Spinal cord (tissue), 10 donors: Measurements from ENCODE around the gene USP47. TPM values are rescaled to one million over a fixed set of nuclear protein-coding genes. Genes with fewer than 3 reads are reported as not detected.
A peak's percentile ranks its signal among the peaks of the same experiment; 100 is the strongest.

ENCODE experiments used
- DNase-seq, 6 donors: peaks; one replicate each; pipeline versions ENCODE4 v3.0.0 to v3.0.0-alpha.2; 2013 to 2015; ENCODE audit warnings: low spot score in 6 of 6, low read depth in 4 of 6
- H3K27ac ChIP-seq: one replicate; pipeline ENCODE4 v1.5.1; 2013; ENCODE audit warnings: low read depth, low read length, control low read depth
- H3K27me3 ChIP-seq: one replicate; pipeline ENCODE4 v1.6.1; 2013; ENCODE audit warnings: low read length; ENCODE audit not compliant: control insufficient read depth, insufficient read depth
- H3K36me3 ChIP-seq: one replicate; pipeline ENCODE4 v1.6.1; 2013; ENCODE audit warnings: low read length; ENCODE audit not compliant: control insufficient read depth, insufficient read depth
- H3K4me1 ChIP-seq: one replicate; pipeline ENCODE4 v1.6.1; 2013; ENCODE audit warnings: low read length; ENCODE audit not compliant: control insufficient read depth, insufficient read depth
- H3K4me3 ChIP-seq: one replicate; pipeline ENCODE4 v1.5.1; 2013; ENCODE audit warnings: low read depth, low read length, control low read depth
- H3K9me3 ChIP-seq: one replicate; pipeline ENCODE4 v1.6.1; 2013; ENCODE audit warnings: low read length; ENCODE audit not compliant: control insufficient read depth, insufficient read depth
- WGBS: methylation state at CpG from one replicate; pipeline ENCODE4 v1.1.5; 2013; ENCODE audit warnings: missing lambda C conversion rate; ENCODE audit not compliant: insufficient coverage; 5-methylcytosine and 5-hydroxymethylcytosine counted together
- polyA plus RNA-seq, 2 donors: library from polyadenylated mRNA; unstranded; fragments of 120-200 nt; gene quantifications; one replicate each; pipeline ENCODE4 v1.2.1, GENCODE V29; 2013; ENCODE audit not compliant: insufficient read length in 2 of 2
- total RNA-seq, 2 donors: library from RNA; depleted of rRNA in 1 of 2; stranded (reverse); fragments of 120-200 nt in 1 of 2; fragments of >200 nt in 1 of 2; gene quantifications; one replicate each; pipeline versions ENCODE4 v1.2.3 to v1.2.4, GENCODE V29; 2013 to 2014
- donor health status: healthy.

USP47 gene
- total and polyA plus RNA-seq, 4 donors, result 74.2 to 119 (median 90.2) TPM

DNA sequence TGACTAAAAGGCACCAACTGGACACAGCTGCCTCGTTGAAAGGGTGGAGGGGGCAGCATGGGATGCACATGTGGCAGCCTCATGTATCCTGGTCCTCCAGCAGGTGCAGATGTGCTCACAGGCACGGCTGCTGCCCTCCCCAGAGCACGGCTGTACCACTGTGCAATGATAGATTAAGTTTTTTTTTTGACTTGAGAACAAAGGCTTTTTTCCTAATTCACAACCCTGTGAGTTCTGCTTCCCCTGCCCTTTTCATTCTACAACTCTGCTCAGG lies 155.2 kb downstream of the USP47 start:
- H3K4me3 ChIP-seq, result no peak overlapping the region
- H3K27ac ChIP-seq, result no peak overlapping the region
- H3K27me3 ChIP-seq, result no peaks in the 10 kb centered on the region
- DNase-seq, result no peak
- peaks cover 22% of the 10 kb centered on the region for H3K4me1 ChIP-seq
- no peaks in the 10 kb centered on the region for H3K9me3 ChIP-seq
- 35% methylated on average over 2 of the region's 3 CpGs for WGBS
- peaks cover 48% of the 10 kb centered on the region for H3K36me3 ChIP-seq

DNA sequence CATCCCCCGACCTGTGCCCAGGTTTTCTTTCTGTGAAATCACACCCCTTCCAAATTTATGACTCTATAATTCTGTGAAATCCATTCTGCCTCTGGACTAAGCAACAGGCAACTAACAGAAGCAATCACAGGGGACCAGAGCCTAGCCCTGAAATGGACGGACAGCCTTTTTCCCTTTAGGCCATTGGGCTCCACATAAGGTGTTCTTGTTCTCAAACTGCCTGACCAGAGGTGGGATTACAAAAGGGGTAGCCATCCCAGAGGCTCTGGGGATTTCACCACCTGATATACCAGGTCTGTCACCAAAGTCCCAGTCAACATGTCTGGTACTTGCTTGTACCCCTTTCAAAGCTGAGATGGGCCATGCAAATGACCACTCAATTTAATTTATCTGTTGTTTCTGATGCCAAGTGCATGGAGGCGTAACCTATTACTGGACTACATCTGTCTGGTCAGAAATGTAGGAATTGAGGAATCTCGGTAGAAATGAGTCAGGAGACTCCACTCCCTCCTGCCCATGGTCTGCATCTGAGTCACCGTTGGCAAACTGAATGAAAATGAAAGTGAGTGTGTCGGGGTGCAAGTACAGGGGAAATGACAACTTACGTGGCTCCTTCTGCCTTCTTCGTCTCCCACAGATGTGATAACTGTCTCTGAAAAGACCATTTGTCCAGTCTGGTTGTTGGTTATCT lies 156.5 kb downstream of the USP47 start:
- Histone ChIP-seq H3K4me3 (no peak overlapping the region), H3K9me3 (no peaks in the 10 kb centered on the region), H3K4me1 (peaks cover 19% of the 10 kb centered on the region), H3K27ac (no peak overlapping the region), H3K27me3 (no peaks in the 10 kb centered on the region), H3K36me3 (peaks cover 45% of the 10 kb centered on the region)
- no peak for DNase-seq
- 96% methylated on average over 7 of the region's 8 CpGs for WGBS

DNA sequence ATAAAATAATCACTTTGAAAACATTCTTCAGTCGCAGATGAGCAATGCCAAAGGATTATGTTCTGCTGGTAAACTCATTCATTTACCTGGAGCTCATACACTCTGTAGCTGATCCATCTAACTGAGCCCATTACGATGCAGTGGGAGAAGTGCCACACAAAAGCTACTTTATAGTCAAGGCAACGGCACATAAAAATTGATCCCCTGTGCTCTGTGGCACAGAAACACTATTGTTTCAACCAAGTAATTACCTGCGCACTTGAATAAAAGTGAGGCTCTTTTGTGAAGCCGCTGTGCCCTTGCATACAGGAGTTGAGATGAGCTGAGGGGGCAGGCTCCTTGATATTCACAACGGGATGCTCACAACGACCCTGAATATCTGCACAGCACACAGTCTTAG lies 159.4 kb downstream of the USP47 start:
- H3K27ac ChIP-seq, result no peak overlapping the region
- 24% methylated on average over 6 of the region's 7 CpGs for WGBS
- H3K4me3 ChIP-seq, result no peak overlapping the region
- no peaks in the 10 kb centered on the region for H3K9me3 ChIP-seq
- H3K36me3 ChIP-seq, result peaks cover 31% of the 10 kb centered on the region
- H3K4me1 ChIP-seq, result peaks cover 10% of the 10 kb centered on the region
- no peaks in the 10 kb centered on the region for H3K27me3 ChIP-seq
- DNase-seq, result peak in 1 of 6 donors; percentile 68

- 95% methylated on average over 2 of the region's 2 CpGs for WGBS
Observed at GRCh38 chr11:12003336-12003735, 161.6 kb downstream of the USP47 start.

DNA sequence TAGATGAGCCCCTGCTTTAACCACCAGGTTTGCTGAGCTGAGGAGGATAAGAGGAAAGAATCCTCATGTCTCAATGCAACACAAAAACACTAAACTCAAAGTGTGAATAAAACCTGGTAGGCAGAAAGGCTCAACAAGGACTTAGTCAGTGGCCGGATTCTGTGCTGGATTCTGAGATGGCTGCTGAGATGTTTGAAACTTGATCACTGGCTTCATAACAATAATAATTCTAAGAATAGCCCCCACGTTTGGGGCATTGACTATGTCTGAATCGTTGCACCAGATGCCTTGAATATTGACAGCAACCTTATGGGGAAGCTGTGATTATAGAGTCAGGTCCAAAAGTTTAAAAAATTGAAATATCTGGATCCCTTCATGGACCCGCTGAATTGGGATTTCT lies 162.0 kb downstream of the USP47 start:
- Histone ChIP-seq H3K27me3 (no peaks in the 10 kb centered on the region), H3K27ac (no peak overlapping the region), H3K9me3 (no peaks in the 10 kb centered on the region), H3K36me3 (peaks cover 11% of the 10 kb centered on the region), H3K4me1 (peaks cover 25% of the 10 kb centered on the region), H3K4me3 (no peak overlapping the region)
- no peak for DNase-seq
- WGBS, result no CpG with 5 or more reads among the region's 4 CpGs

More at GRCh38 chr11:12003336-12003735, 161.6 kb downstream of the USP47 start:
- Histone ChIP-seq H3K4me3 (no peak overlapping the region), H3K9me3 (no peaks in the 10 kb centered on the region), H3K27me3 (no peaks in the 10 kb centered on the region), H3K27ac (no peak overlapping the region), H3K36me3 (peaks cover 14% of the 10 kb centered on the region), H3K4me1 (peaks cover 25% of the 10 kb centered on the region)
- no peak for DNase-seq

- WGBS, result 37% methylated on average over 2 of the region's 4 CpGs
- peaks cover 32% of the 10 kb centered on the region for H3K4me1 ChIP-seq
- no peak overlapping the region for H3K27ac ChIP-seq
- H3K36me3 ChIP-seq, result peaks cover 6% of the 10 kb centered on the region
- DNase-seq, result no peak
- H3K4me3 ChIP-seq, result no peak overlapping the region
- no peaks in the 10 kb centered on the region for H3K9me3 ChIP-seq
- no peaks in the 10 kb centered on the region for H3K27me3 ChIP-seq
Observed at GRCh38 chr11:12005061-12005460, 163.3 kb downstream of the USP47 start.

GRCh38 chr11:12005476-12005875 lies 163.7 kb downstream of the USP47 start:
- Histone ChIP-seq H3K4me1 (peaks cover 34% of the 10 kb centered on the region), H3K36me3 (peaks cover 2% of the 10 kb centered on the region), H3K9me3 (no peaks in the 10 kb centered on the region), H3K4me3 (no peak overlapping the region), H3K27ac (no peak overlapping the region), H3K27me3 (no peaks in the 10 kb centered on the region)
- DNase-seq, result no peak
- WGBS, result no CpG with 5 or more reads among the region's 1 CpG

- no peak overlapping the region for H3K27ac ChIP-seq
- whole genome bisulfite sequencing, result 82% methylated on average over 6 of the region's 7 CpGs
- H3K27me3 ChIP-seq, result no peaks in the 10 kb centered on the region
Observed at GRCh38 chr11:12006552-12007229, 164.9 kb downstream of the USP47 start.

GRCh38 chr11:12007230-12007593 lies 165.4 kb downstream of the USP47 start:
- H3K27ac ChIP-seq, result no peak overlapping the region
- no peaks in the 10 kb centered on the region for H3K9me3 ChIP-seq
- H3K27me3 ChIP-seq, result no peaks in the 10 kb centered on the region
- peaks cover 34% of the 10 kb centered on the region for H3K4me1 ChIP-seq
- peak overlapping the region; percentile 58 for H3K4me3 ChIP-seq
- no peak for DNase-seq
- H3K36me3 ChIP-seq, result no peaks in the 10 kb centered on the region
- WGBS, result 83% methylated on average over 5 of the region's 5 CpGs

More at GRCh38 chr11:12006552-12007229, 164.9 kb downstream of the USP47 start:
- Histone ChIP-seq H3K4me3 (no peak overlapping the region), H3K4me1 (peaks cover 34% of the 10 kb centered on the region), H3K9me3 (no peaks in the 10 kb centered on the region), H3K36me3 (no peaks in the 10 kb centered on the region)
- no peak for DNase-seq
